Measurements from ENCODE around the gene PYY. TPM values are rescaled to one million over a fixed set of nuclear protein-coding genes. Genes with fewer than 3 reads are reported as not detected.

Gene PYY
- total RNA-seq, 3 donors from 2014 or later = 22.0 to 141 (median 55.4) TPM

DNA sequence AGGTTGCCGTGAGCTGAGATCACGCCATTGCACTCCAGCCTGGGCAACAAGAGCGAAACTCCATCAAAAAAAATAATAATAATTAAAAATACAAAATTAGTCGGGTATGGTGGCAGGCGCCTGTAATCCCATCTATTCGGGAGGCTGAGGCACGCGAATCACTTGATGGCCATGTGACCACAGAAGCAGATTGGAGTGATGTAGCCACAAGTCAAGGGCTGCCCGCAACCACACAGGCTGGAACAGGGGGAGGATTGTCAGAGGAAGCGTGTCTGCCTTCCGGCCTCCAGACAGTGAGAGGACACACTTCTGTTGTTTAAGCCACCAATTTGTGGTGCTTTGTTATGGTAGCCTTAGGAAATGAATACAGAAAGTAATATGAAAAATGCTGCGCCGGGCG is 38.9 kb upstream of the PYY start:
- H3K36me3 ChIP-seq (ENCODE audit: low read depth) = no peaks in the 10 kb centered on the region
- TF ChIP-seq, protein P1, sequence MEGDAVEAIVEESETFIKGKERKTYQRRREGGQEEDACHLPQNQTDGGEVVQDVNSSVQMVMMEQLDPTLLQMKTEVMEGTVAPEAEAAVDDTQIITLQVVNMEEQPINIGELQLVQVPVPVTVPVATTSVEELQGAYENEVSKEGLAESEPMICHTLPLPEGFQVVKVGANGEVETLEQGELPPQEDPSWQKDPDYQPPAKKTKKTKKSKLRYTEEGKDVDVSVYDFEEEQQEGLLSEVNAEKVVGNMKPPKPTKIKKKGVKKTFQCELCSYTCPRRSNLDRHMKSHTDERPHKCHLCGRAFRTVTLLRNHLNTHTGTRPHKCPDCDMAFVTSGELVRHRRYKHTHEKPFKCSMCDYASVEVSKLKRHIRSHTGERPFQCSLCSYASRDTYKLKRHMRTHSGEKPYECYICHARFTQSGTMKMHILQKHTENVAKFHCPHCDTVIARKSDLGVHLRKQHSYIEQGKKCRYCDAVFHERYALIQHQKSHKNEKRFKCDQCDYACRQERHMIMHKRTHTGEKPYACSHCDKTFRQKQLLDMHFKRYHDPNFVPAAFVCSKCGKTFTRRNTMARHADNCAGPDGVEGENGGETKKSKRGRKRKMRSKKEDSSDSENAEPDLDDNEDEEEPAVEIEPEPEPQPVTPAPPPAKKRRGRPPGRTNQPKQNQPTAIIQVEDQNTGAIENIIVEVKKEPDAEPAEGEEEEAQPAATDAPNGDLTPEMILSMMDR (IDR thresholded peaks at IDR 0.05) = no peak
- no peaks in the 10 kb centered on the region for H3K9me3 ChIP-seq
- no peak for DNase-seq
- no peak overlapping the region for H3K4me3 ChIP-seq
- no peak for ATAC-seq
- no peaks in the 10 kb centered on the region for H3K4me1 ChIP-seq (ENCODE audit: low read depth)
- intact Hi-C loops (cut with DNase I, micrococcal nuclease) = loop anchor here in 1 of 2 donors (10.0 kb wide), 1 partner anchor 48 kb away; the partner anchor contains the start of gene PPY

DNA sequence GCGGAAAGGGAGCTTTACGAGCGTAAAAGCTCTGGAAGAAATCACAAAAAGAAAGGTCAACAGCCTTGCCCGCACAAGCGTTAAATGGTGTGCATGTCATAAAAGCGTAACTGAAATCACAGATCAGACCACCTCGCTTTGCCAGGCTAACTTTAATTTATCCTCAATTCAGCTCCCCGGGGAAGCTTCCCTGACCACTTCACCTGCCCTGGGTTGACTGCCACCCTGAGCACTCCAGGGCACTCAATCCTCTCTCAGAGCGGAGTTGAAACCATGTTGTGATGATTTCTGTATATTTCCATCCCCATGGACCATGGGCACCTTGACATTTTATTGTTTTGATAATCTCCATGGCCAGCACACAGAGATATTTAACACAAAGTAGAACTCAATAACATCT is 34.6 kb upstream of the PYY start:
- H3K36me3 ChIP-seq (ENCODE audit: low read depth) = no peaks in the 10 kb centered on the region
- DNase-seq (no peak), ATAC-seq (no peak)
- H3K4me1 ChIP-seq (ENCODE audit: low read depth) = peaks cover 7% of the 10 kb centered on the region
- H3K9me3 ChIP-seq = no peaks in the 10 kb centered on the region
- TF ChIP-seq, protein P1 (IDR thresholded peaks at IDR 0.05) = no peak
- intact Hi-C loops (cut with DNase I, micrococcal nuclease) = no loop called here
- H3K4me3 ChIP-seq = no peak overlapping the region

DNA sequence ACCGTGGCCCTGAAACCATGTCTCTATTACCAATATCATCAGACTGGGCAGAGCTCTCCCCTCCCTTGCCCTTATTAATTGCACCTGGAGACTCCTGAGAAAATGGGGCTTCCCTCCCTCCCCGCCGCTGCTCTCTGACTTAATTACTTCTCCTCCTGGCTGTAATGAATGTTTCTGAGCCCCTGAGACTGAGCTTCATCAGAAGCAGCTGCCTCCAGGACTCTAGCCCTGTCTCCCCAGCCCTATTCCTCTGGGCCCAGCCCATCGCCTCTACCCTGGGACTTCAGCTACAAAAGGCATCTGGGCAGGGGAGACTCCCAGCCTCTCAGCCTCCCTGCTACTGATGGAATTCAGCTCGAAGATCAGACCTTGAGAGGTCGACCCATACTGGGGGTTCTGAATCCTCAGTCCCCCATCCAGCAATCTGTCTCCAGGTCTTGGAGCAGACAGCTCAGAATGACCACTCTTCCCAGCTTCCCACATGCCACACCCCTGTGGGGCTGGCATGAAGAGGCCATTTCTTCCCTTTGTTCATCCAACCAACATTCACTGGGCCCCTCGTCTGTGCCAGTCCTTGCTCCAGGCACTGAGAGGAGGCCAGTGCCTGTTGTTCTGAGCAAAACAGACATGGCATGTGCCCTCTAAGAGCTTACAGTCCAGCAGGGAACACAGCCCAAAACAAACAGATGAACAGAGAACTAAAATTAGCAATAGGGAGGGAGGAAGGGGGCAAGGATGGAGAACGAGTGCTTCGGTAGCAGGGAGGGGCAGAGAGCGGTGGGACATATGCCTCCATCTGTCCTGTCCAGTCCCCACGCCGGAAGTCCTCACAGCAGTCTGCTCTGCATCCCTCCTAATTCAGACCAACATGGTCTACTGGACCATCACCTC is 33.6 kb upstream of the PYY start:
- TF ChIP-seq, protein P1 (IDR thresholded peaks at IDR 0.05) = no peak
- Histone ChIP-seq H3K9me3 (no peaks in the 10 kb centered on the region), H3K4me3 (no peak overlapping the region), H3K4me1 (ENCODE audit: low read depth) (peaks cover 10% of the 10 kb centered on the region), H3K36me3 (ENCODE audit: low read depth) (no peaks in the 10 kb centered on the region)
- intact Hi-C loops (cut with DNase I, micrococcal nuclease) = no loop called here
- ATAC-seq (no peak), DNase-seq (no peak)

DNA sequence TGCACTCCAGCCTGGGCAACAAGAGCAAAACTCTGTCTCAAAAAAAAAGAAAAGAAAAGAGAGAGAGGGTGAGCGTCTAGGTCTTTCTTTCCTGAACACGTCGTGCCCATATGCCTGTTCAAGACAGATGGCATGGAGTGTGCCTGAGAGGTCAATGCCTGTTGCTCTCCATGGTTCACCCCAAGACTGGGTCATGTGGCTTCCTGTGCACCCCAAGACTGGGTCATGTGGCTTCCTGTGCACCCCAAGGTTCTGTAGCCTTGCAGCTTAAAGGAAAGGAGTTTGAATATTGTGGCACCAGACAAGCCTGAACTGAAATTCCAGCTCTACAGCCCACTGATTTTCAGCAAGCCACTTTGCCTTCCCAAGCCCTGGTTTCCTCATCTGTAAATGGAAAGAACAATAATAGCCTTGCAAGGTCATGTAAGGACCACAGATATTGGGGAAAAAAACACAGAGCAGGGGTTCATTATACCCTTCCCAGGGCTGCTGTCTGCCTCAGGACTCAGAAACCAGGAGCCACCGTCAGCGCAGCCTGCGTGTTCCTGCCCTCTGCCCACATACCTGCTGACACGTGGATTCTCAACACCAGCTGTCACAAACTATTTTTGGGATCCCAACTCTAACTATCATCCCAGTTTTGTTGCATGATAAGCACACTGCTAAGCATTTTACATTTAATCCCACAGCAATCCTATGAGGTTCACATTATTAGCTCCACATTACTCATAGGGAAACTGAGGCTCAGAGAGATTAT is 32.7 kb upstream of the PYY start:
- TF ChIP-seq, protein P1 (IDR thresholded peaks at IDR 0.05) = no peak
- no peak for ATAC-seq

DNA sequence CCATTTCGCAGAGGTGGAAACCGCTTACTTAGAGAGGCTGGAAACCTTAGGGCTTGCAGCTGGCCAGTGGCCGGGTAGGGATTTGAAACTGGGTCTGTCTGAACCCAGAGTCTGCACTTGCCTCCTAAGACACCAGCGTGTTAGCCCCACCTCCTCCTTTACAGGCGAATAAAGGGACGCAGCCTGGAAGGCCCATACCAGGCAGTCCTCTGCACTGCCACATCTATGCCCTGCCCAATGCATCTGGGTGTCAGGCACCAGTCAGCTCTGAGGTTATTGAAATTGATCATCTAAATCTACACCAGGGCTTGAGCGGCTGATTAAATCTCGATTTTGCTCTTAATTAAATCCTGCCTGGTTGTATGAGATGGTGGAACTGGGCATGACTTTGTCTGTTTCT is 30.8 kb upstream of the PYY start:
- intact Hi-C loops (cut with DNase I, micrococcal nuclease) = no loop called here
- ATAC-seq = peak; percentile 11
- TF ChIP-seq, protein P1 (IDR thresholded peaks at IDR 0.05) = no peak
- Histone ChIP-seq H3K4me3 (no peak overlapping the region), H3K36me3 (ENCODE audit: low read depth) (no peaks in the 10 kb centered on the region), H3K4me1 (ENCODE audit: low read depth) (peaks cover 10% of the 10 kb centered on the region), H3K9me3 (no peaks in the 10 kb centered on the region)
- DNase-seq = no peak

More for the DNA sequence above, 32.7 kb upstream of the PYY start:
- H3K9me3 ChIP-seq = no peaks in the 10 kb centered on the region
- no peak overlapping the region for H3K4me3 ChIP-seq
- DNase-seq = no peak
- H3K36me3 ChIP-seq (ENCODE audit: low read depth) = no peaks in the 10 kb centered on the region
- H3K4me1 ChIP-seq (ENCODE audit: low read depth) = peaks cover 10% of the 10 kb centered on the region
- intact Hi-C loops (cut with DNase I, micrococcal nuclease) = no loop called here

Data from mucosa of descending colon (tissue), 3 donors.